Spinal cord (tissue), 10 donors: ENCODE data around the gene FIGN. TPM values are rescaled to one million over a fixed set of nuclear protein-coding genes. Genes with fewer than 3 reads are reported as not detected.
A peak's percentile ranks its signal among the peaks of the same experiment; 100 is the strongest.

Source experiments
- DNase-seq, 6 donors: peaks; one replicate each; pipeline versions ENCODE4 v3.0.0 to v3.0.0-alpha.2; 2013 to 2015; ENCODE audit warnings: low spot score in 6 of 6, low read depth in 4 of 6
- H3K27ac ChIP-seq: one replicate; pipeline ENCODE4 v1.5.1; 2013; ENCODE audit warnings: low read depth, low read length, control low read depth
- H3K27me3 ChIP-seq: one replicate; pipeline ENCODE4 v1.6.1; 2013; ENCODE audit warnings: low read length; ENCODE audit not compliant: control insufficient read depth, insufficient read depth
- H3K36me3 ChIP-seq: one replicate; pipeline ENCODE4 v1.6.1; 2013; ENCODE audit warnings: low read length; ENCODE audit not compliant: control insufficient read depth, insufficient read depth
- H3K4me1 ChIP-seq: one replicate; pipeline ENCODE4 v1.6.1; 2013; ENCODE audit warnings: low read length; ENCODE audit not compliant: control insufficient read depth, insufficient read depth
- H3K4me3 ChIP-seq: one replicate; pipeline ENCODE4 v1.5.1; 2013; ENCODE audit warnings: low read depth, low read length, control low read depth
- H3K9me3 ChIP-seq: one replicate; pipeline ENCODE4 v1.6.1; 2013; ENCODE audit warnings: low read length; ENCODE audit not compliant: control insufficient read depth, insufficient read depth
- WGBS: methylation state at CpG from one replicate; pipeline ENCODE4 v1.1.5; 2013; ENCODE audit warnings: missing lambda C conversion rate; ENCODE audit not compliant: insufficient coverage; 5-methylcytosine and 5-hydroxymethylcytosine counted together
- polyA plus RNA-seq, 2 donors: library from polyadenylated mRNA; unstranded; fragments of 120-200 nt; gene quantifications; one replicate each; pipeline ENCODE4 v1.2.1, GENCODE V29; 2013; ENCODE audit not compliant: insufficient read length in 2 of 2
- total RNA-seq, 2 donors: library from RNA; depleted of rRNA in 1 of 2; stranded (reverse); fragments of 120-200 nt in 1 of 2; fragments of >200 nt in 1 of 2; gene quantifications; one replicate each; pipeline versions ENCODE4 v1.2.3 to v1.2.4, GENCODE V29; 2013 to 2014
- donor health status: healthy.

Gene FIGN
- total and polyA plus RNA-seq, 4 donors = 6.6 to 9.8 (median 7.8) TPM

- H3K36me3 ChIP-seq = no peaks in the 10 kb centered on the region
- peaks cover 3% of the 10 kb centered on the region for H3K4me1 ChIP-seq
- H3K9me3 ChIP-seq = no peaks in the 10 kb centered on the region
- H3K27ac ChIP-seq = no peak overlapping the region
- no peaks in the 10 kb centered on the region for H3K27me3 ChIP-seq
- H3K4me3 ChIP-seq = no peak overlapping the region
- DNase-seq = no peak
- WGBS = no CpG with 5 or more reads among the region's 2 CpGs
Measured at GRCh38 chr2:163659224-163659623, 76.6 kb downstream of the FIGN start.

GRCh38 chr2:163658556-163658955, 77.3 kb downstream of the FIGN start:
- 52% methylated on average over 2 of the region's 2 CpGs for WGBS
- H3K9me3 ChIP-seq = no peaks in the 10 kb centered on the region
- no peak overlapping the region for H3K27ac ChIP-seq
- H3K27me3 ChIP-seq = no peaks in the 10 kb centered on the region
- no peaks in the 10 kb centered on the region for H3K36me3 ChIP-seq
- peaks cover 3% of the 10 kb centered on the region for H3K4me1 ChIP-seq
- no peak for DNase-seq
- H3K4me3 ChIP-seq = no peak overlapping the region

GRCh38 chr2:163657281-163657656, 78.5 kb downstream of the FIGN start:
- Histone ChIP-seq H3K4me3 (no peak overlapping the region), H3K27ac (no peak overlapping the region), H3K4me1 (peaks cover under 1% of the 10 kb centered on the region), H3K36me3 (no peaks in the 10 kb centered on the region), H3K27me3 (no peaks in the 10 kb centered on the region), H3K9me3 (no peaks in the 10 kb centered on the region)
- no CpG with 5 or more reads among the region's 3 CpGs for WGBS
- DNase-seq = no peak

GRCh38 chr2:163656622-163657280, 79.1 kb downstream of the FIGN start:
- Histone ChIP-seq H3K27ac (no peak overlapping the region), H3K4me3 (no peak overlapping the region), H3K4me1 (no peaks in the 10 kb centered on the region), H3K9me3 (no peaks in the 10 kb centered on the region), H3K27me3 (no peaks in the 10 kb centered on the region), H3K36me3 (no peaks in the 10 kb centered on the region)
- DNase-seq = no peak
- WGBS = no CpG with 5 or more reads among the region's 2 CpGs

- no peak overlapping the region for H3K27ac ChIP-seq
- no peaks in the 10 kb centered on the region for H3K4me1 ChIP-seq
- no peaks in the 10 kb centered on the region for H3K9me3 ChIP-seq
- no peak for DNase-seq
- no peaks in the 10 kb centered on the region for H3K36me3 ChIP-seq
- 100% methylated on average over 1 of the region's 2 CpGs for WGBS
- no peaks in the 10 kb centered on the region for H3K27me3 ChIP-seq
- H3K4me3 ChIP-seq = no peak overlapping the region
Measured at GRCh38 chr2:163655667-163656066, 80.1 kb downstream of the FIGN start.

GRCh38 chr2:163652751-163653150, 83.1 kb downstream of the FIGN start:
- no peaks in the 10 kb centered on the region for H3K9me3 ChIP-seq
- WGBS = no CpG with 5 or more reads among the region's 2 CpGs
- H3K36me3 ChIP-seq = no peaks in the 10 kb centered on the region
- no peak overlapping the region for H3K27ac ChIP-seq
- no peak for DNase-seq
- H3K27me3 ChIP-seq = no peaks in the 10 kb centered on the region
- H3K4me3 ChIP-seq = no peak overlapping the region
- no peaks in the 10 kb centered on the region for H3K4me1 ChIP-seq

- Histone ChIP-seq H3K4me3 (no peak overlapping the region), H3K36me3 (no peaks in the 10 kb centered on the region), H3K4me1 (no peaks in the 10 kb centered on the region), H3K27ac (no peak overlapping the region), H3K27me3 (no peaks in the 10 kb centered on the region), H3K9me3 (no peaks in the 10 kb centered on the region)
- WGBS = 100% methylated on average over 1 of the region's 1 CpG
- DNase-seq = no peak
Measured at GRCh38 chr2:163649080-163649479, 86.7 kb downstream of the FIGN start.

GRCh38 chr2:163647300-163647699, 88.5 kb downstream of the FIGN start:
- DNase-seq = no peak
- no peaks in the 10 kb centered on the region for H3K27me3 ChIP-seq
- H3K27ac ChIP-seq = no peak overlapping the region
- no peak overlapping the region for H3K4me3 ChIP-seq
- H3K9me3 ChIP-seq = no peaks in the 10 kb centered on the region
- H3K36me3 ChIP-seq = no peaks in the 10 kb centered on the region
- H3K4me1 ChIP-seq = no peaks in the 10 kb centered on the region

GRCh38 chr2:163646687-163647086, 89.1 kb downstream of the FIGN start:
- Histone ChIP-seq H3K4me3 (no peak overlapping the region), H3K9me3 (no peaks in the 10 kb centered on the region), H3K27me3 (no peaks in the 10 kb centered on the region), H3K36me3 (no peaks in the 10 kb centered on the region), H3K4me1 (no peaks in the 10 kb centered on the region), H3K27ac (no peak overlapping the region)
- peak in 1 of 6 donors; percentile 29 for DNase-seq
- no CpG with 5 or more reads among the region's 1 CpG for WGBS

- no peak overlapping the region for H3K4me3 ChIP-seq
- H3K9me3 ChIP-seq = no peaks in the 10 kb centered on the region
- no peak overlapping the region for H3K27ac ChIP-seq
- H3K27me3 ChIP-seq = no peaks in the 10 kb centered on the region
- no peaks in the 10 kb centered on the region for H3K4me1 ChIP-seq
- no CpG with 5 or more reads among the region's 2 CpGs for WGBS
- H3K36me3 ChIP-seq = no peaks in the 10 kb centered on the region
- DNase-seq = no peak
Measured at GRCh38 chr2:163644238-163644637, 91.6 kb downstream of the FIGN start.
